Measurements from ENCODE around the gene HBG1.

- TF ChIP-seq TAF1 (IDR thresholded peaks at IDR 0.05; ENCODE audit: low read depth, low read length): no peak
- no peak for TF ChIP-seq CHD2 (IDR thresholded peaks at IDR 0.05; ENCODE audit: low read length)
- no peak for TF ChIP-seq CTCF (IDR thresholded peaks at IDR 0.05; ENCODE audit: control extremely low read depth in 1 of 3, insufficient read depth in 1 of 3, low read depth in 1 of 3, low read length in 3 of 3)
- no peak for TF ChIP-seq GTF2F1 (IDR thresholded peaks at IDR 0.05; ENCODE audit: borderline replicate concordance, low read depth, low read length)
Observed at GRCh38 chr11:5280582-5281102, 31.0 kb upstream of the HBG1 start.

Data from H1 (cell line).